Measurements from ENCODE around the gene RHBDD1.

DNA sequence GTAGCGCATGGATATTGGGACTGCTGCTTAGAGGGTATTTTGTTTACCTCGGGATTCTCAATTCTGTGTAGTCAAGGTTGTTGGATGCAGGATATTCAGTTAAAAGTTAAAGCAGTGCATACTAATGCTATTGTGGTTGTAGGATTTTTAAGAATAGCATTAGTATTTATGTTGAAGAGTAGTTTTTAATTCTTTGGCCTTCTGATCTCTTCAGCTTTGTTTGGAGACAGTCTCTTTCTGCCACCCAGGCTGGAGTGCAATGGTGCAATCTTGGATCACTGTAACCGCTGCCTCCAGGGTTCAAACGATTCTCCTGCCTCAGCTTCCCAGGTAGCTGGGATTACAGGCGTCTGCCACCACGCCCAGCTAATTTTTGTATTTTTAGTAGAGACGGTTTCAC is 1.5 kb downstream of the RHBDD1 start:
- TF ChIP-seq, protein P1, sequence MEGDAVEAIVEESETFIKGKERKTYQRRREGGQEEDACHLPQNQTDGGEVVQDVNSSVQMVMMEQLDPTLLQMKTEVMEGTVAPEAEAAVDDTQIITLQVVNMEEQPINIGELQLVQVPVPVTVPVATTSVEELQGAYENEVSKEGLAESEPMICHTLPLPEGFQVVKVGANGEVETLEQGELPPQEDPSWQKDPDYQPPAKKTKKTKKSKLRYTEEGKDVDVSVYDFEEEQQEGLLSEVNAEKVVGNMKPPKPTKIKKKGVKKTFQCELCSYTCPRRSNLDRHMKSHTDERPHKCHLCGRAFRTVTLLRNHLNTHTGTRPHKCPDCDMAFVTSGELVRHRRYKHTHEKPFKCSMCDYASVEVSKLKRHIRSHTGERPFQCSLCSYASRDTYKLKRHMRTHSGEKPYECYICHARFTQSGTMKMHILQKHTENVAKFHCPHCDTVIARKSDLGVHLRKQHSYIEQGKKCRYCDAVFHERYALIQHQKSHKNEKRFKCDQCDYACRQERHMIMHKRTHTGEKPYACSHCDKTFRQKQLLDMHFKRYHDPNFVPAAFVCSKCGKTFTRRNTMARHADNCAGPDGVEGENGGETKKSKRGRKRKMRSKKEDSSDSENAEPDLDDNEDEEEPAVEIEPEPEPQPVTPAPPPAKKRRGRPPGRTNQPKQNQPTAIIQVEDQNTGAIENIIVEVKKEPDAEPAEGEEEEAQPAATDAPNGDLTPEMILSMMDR (IDR thresholded peaks at IDR 0.05; ENCODE audit: low read depth, low read length, missing input control) = no peak
- TF ChIP-seq, protein P2, sequence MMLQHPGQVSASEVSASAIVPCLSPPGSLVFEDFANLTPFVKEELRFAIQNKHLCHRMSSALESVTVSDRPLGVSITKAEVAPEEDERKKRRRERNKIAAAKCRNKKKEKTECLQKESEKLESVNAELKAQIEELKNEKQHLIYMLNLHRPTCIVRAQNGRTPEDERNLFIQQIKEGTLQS (IDR thresholded peaks at IDR 0.05) = no peak
- no peak for TF ChIP-seq RAD21 (IDR thresholded peaks at IDR 0.05)
- TF ChIP-seq NR2F2 (IDR thresholded peaks at IDR 0.05) = no peak
- TF ChIP-seq YY1 (IDR thresholded peaks at IDR 0.05) = no peak
- TF ChIP-seq JUND (IDR thresholded peaks at IDR 0.05) = no peak
- TF ChIP-seq, protein P3, sequence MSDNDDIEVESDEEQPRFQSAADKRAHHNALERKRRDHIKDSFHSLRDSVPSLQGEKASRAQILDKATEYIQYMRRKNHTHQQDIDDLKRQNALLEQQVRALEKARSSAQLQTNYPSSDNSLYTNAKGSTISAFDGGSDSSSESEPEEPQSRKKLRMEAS (IDR thresholded peaks at IDR 0.05) = no peak
- TF ChIP-seq, protein P4, sequence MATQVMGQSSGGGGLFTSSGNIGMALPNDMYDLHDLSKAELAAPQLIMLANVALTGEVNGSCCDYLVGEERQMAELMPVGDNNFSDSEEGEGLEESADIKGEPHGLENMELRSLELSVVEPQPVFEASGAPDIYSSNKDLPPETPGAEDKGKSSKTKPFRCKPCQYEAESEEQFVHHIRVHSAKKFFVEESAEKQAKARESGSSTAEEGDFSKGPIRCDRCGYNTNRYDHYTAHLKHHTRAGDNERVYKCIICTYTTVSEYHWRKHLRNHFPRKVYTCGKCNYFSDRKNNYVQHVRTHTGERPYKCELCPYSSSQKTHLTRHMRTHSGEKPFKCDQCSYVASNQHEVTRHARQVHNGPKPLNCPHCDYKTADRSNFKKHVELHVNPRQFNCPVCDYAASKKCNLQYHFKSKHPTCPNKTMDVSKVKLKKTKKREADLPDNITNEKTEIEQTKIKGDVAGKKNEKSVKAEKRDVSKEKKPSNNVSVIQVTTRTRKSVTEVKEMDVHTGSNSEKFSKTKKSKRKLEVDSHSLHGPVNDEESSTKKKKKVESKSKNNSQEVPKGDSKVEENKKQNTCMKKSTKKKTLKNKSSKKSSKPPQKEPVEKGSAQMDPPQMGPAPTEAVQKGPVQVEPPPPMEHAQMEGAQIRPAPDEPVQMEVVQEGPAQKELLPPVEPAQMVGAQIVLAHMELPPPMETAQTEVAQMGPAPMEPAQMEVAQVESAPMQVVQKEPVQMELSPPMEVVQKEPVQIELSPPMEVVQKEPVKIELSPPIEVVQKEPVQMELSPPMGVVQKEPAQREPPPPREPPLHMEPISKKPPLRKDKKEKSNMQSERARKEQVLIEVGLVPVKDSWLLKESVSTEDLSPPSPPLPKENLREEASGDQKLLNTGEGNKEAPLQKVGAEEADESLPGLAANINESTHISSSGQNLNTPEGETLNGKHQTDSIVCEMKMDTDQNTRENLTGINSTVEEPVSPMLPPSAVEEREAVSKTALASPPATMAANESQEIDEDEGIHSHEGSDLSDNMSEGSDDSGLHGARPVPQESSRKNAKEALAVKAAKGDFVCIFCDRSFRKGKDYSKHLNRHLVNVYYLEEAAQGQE (IDR thresholded peaks at IDR 0.05) = no peak
- no peak for TF ChIP-seq TAF1 (conservative IDR thresholded peaks at IDR 0.05)
- no peak for TF ChIP-seq GABPA (IDR thresholded peaks at IDR 0.05 in 1 of 2, conservative IDR thresholded peaks at IDR 0.05 in 1 of 2)
- TF ChIP-seq SP1 (IDR thresholded peaks at IDR 0.05) = no peak
- TF ChIP-seq, protein P5, sequence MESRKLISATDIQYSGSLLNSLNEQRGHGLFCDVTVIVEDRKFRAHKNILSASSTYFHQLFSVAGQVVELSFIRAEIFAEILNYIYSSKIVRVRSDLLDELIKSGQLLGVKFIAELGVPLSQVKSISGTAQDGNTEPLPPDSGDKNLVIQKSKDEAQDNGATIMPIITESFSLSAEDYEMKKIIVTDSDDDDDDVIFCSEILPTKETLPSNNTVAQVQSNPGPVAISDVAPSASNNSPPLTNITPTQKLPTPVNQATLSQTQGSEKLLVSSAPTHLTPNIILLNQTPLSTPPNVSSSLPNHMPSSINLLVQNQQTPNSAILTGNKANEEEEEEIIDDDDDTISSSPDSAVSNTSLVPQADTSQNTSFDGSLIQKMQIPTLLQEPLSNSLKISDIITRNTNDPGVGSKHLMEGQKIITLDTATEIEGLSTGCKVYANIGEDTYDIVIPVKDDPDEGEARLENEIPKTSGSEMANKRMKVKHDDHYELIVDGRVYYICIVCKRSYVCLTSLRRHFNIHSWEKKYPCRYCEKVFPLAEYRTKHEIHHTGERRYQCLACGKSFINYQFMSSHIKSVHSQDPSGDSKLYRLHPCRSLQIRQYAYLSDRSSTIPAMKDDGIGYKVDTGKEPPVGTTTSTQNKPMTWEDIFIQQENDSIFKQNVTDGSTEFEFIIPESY (IDR thresholded peaks at IDR 0.05) = no peak
- TF ChIP-seq HNF4A (conservative IDR thresholded peaks at IDR 0.05) = no peak

All from liver (tissue), 3 donors.